ENCODE measurements around the gene SLC30A5.
A peak's percentile ranks its signal among the peaks of the same experiment; 100 is the strongest.

Gene SLC30A5

DNA sequence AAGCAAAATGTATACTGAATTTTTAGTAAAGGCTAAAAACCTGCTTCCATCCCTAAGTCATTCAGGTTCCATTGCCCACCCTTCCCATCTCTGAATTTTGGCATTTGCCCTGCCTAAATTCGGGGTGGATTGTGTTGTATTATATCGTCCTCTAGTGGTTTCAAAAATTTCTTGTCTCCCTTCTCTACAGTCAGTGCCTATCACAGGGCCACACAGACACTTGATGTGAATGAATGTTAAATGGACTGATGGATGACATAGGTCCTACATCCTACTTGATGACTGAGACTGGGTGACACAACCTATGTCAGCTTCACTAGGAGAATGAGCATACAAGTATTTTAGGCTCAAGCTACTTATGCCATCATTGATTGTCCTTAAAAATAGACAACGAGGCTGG is 45.6 kb upstream of the SLC30A5 start:
- Histone ChIP-seq H3F3A (ENCODE audit: low read depth) (no peaks in the 10 kb centered on the region), H3K9ac (ENCODE audit: low read depth, low read length, poor library complexity, severe bottlenecking) (no peak overlapping the region), H3K9me3 (ENCODE audit: insufficient read depth, low read depth, low read length) (no peaks in the 10 kb centered on the region), H3K4me3 (ENCODE audit: low read length, poor library complexity, severe bottlenecking) (no peak overlapping the region), H3K27me3 (ENCODE audit: insufficient read depth, low read length, poor library complexity, severe bottlenecking) (no peaks in the 10 kb centered on the region), H3K79me2 (ENCODE audit: insufficient read depth, low read length) (no peaks in the 10 kb centered on the region), H3K4me1 (ENCODE audit: insufficient read depth, low read length, poor library complexity, severe bottlenecking) (peaks cover 3% of the 10 kb centered on the region), H4K20me1 (ENCODE audit: insufficient read depth, low read length, poor library complexity, severe bottlenecking) (no peaks in the 10 kb centered on the region), H3K36me3 (ENCODE audit: insufficient read depth, low read length) (no peaks in the 10 kb centered on the region), H3K4me2 (ENCODE audit: low read depth, low read length, poor library complexity, severe bottlenecking) (no peak overlapping the region), H3K9me2 (replicated peaks; ENCODE audit: low read depth, low read length) (no peaks in the 10 kb centered on the region), H2AFZ (ENCODE audit: low read length) (no peak overlapping the region)
- peak; percentile 73 for TF ChIP-seq CTCF (conservative IDR thresholded peaks at IDR 0.05; ENCODE audit: low read length)
- TF ChIP-seq EZH2phosphoT487 (IDR thresholded peaks at IDR 0.05; ENCODE audit: borderline replicate concordance): no peak

DNA sequence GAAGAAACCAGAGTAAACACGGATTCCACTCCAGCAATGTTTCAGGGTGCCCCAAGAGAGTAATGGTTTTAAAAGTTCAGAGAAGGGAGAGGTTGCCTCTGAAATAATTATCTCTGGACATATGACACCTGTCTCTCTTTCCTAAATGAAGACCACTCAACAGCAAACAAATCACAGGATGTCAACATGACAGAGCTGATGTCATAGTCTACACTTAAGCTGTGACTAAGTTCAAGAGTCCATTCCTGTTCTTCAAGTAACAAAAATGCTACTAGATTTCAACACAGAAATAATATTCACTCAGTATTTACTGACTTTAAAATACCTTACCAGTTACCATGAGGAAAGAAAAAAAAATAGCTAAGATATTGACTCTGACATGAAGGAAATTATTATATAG is 44.7 kb upstream of the SLC30A5 start:
- Histone ChIP-seq H3K27me3 (ENCODE audit: insufficient read depth, low read length, poor library complexity, severe bottlenecking) (no peaks in the 10 kb centered on the region), H3K9me3 (ENCODE audit: insufficient read depth, low read depth, low read length) (no peaks in the 10 kb centered on the region), H3K36me3 (ENCODE audit: insufficient read depth, low read length) (no peaks in the 10 kb centered on the region), H3K79me2 (ENCODE audit: insufficient read depth, low read length) (no peaks in the 10 kb centered on the region), H3K4me2 (ENCODE audit: low read depth, low read length, poor library complexity, severe bottlenecking) (no peak overlapping the region), H3F3A (ENCODE audit: low read depth) (no peaks in the 10 kb centered on the region), H3K9me2 (replicated peaks; ENCODE audit: low read depth, low read length) (no peaks in the 10 kb centered on the region), H4K20me1 (ENCODE audit: insufficient read depth, low read length, poor library complexity, severe bottlenecking) (no peaks in the 10 kb centered on the region), H3K9ac (ENCODE audit: low read depth, low read length, poor library complexity, severe bottlenecking) (no peak overlapping the region), H3K4me1 (ENCODE audit: insufficient read depth, low read length, poor library complexity, severe bottlenecking) (peaks cover 3% of the 10 kb centered on the region), H2AFZ (ENCODE audit: low read length) (peak overlapping the region; percentile 18; the same call in 1 of the 2 replicates), H3K4me3 (ENCODE audit: low read length, poor library complexity, severe bottlenecking) (no peak overlapping the region)
- no peak for TF ChIP-seq EZH2phosphoT487 (IDR thresholded peaks at IDR 0.05; ENCODE audit: borderline replicate concordance)
- no peak for TF ChIP-seq CTCF (conservative IDR thresholded peaks at IDR 0.05; ENCODE audit: low read length)

GRCh38 chr5:69049796-69050195 is 44.0 kb upstream of the SLC30A5 start:
- TF ChIP-seq EZH2phosphoT487 (IDR thresholded peaks at IDR 0.05; ENCODE audit: borderline replicate concordance): no peak
- Histone ChIP-seq H3K36me3 (ENCODE audit: insufficient read depth, low read length) (no peaks in the 10 kb centered on the region), H3K27me3 (ENCODE audit: insufficient read depth, low read length, poor library complexity, severe bottlenecking) (no peaks in the 10 kb centered on the region), H3K9ac (ENCODE audit: low read depth, low read length, poor library complexity, severe bottlenecking) (no peak overlapping the region), H2AFZ (ENCODE audit: low read length) (no peak overlapping the region), H3K4me3 (ENCODE audit: low read length, poor library complexity, severe bottlenecking) (no peak overlapping the region), H3K9me2 (replicated peaks; ENCODE audit: low read depth, low read length) (no peaks in the 10 kb centered on the region), H3F3A (ENCODE audit: low read depth) (no peaks in the 10 kb centered on the region), H3K4me2 (ENCODE audit: low read depth, low read length, poor library complexity, severe bottlenecking) (no peak overlapping the region), H3K4me1 (ENCODE audit: insufficient read depth, low read length, poor library complexity, severe bottlenecking) (peaks cover 3% of the 10 kb centered on the region), H3K9me3 (ENCODE audit: insufficient read depth, low read depth, low read length) (no peaks in the 10 kb centered on the region), H3K79me2 (ENCODE audit: insufficient read depth, low read length) (no peaks in the 10 kb centered on the region), H4K20me1 (ENCODE audit: insufficient read depth, low read length, poor library complexity, severe bottlenecking) (no peaks in the 10 kb centered on the region)

GRCh38 chr5:69050214-69050613 is 43.6 kb upstream of the SLC30A5 start:
- no peak overlapping the region for H2AFZ ChIP-seq (ENCODE audit: low read length)
- H3K27me3 ChIP-seq (ENCODE audit: insufficient read depth, low read length, poor library complexity, severe bottlenecking): no peaks in the 10 kb centered on the region
- H3K9me2 ChIP-seq (replicated peaks; ENCODE audit: low read depth, low read length): no peaks in the 10 kb centered on the region
- H3K36me3 ChIP-seq (ENCODE audit: insufficient read depth, low read length): no peaks in the 10 kb centered on the region
- no peaks in the 10 kb centered on the region for H3K9me3 ChIP-seq (ENCODE audit: insufficient read depth, low read depth, low read length)
- peaks cover 3% of the 10 kb centered on the region for H3K4me1 ChIP-seq (ENCODE audit: insufficient read depth, low read length, poor library complexity, severe bottlenecking)
- no peak overlapping the region for H3K4me3 ChIP-seq (ENCODE audit: low read length, poor library complexity, severe bottlenecking)
- no peak overlapping the region for H3K4me2 ChIP-seq (ENCODE audit: low read depth, low read length, poor library complexity, severe bottlenecking)
- TF ChIP-seq CTCF (conservative IDR thresholded peaks at IDR 0.05; ENCODE audit: low read length): no peak
- TF ChIP-seq EZH2phosphoT487 (IDR thresholded peaks at IDR 0.05; ENCODE audit: borderline replicate concordance): no peak
- no peak overlapping the region for H3K9ac ChIP-seq (ENCODE audit: low read depth, low read length, poor library complexity, severe bottlenecking)
- no peaks in the 10 kb centered on the region for H4K20me1 ChIP-seq (ENCODE audit: insufficient read depth, low read length, poor library complexity, severe bottlenecking)
- H3F3A ChIP-seq (ENCODE audit: low read depth): no peaks in the 10 kb centered on the region
- no peaks in the 10 kb centered on the region for H3K79me2 ChIP-seq (ENCODE audit: insufficient read depth, low read length)

All from Loucy (cell line).